NCI-H146 (cell line): ENCODE measurements around the gene MICAL2.

ENCODE experiments used
- DNase-seq: peaks from one replicate; lab custom pipeline; 2025; lab: John Stamatoyannopoulos, UW

Gene MICAL2

GRCh38 chr11:12156301-12157140, 46.1 kb downstream of the MICAL2 start:
- no peak for DNase-seq

GRCh38 chr11:12157241-12157661, 46.9 kb downstream of the MICAL2 start:
- DNase-seq = no peak

GRCh38 chr11:12158909-12159308, 48.5 kb downstream of the MICAL2 start:
- DNase-seq = no peak

- no peak for DNase-seq
Observed at GRCh38 chr11:12159351-12160099, 49.1 kb downstream of the MICAL2 start.

GRCh38 chr11:12160231-12160630, 49.8 kb downstream of the MICAL2 start:
- no peak for DNase-seq

GRCh38 chr11:12160680-12161079, 50.3 kb downstream of the MICAL2 start:
- DNase-seq = no peak

GRCh38 chr11:12161137-12161536, 50.7 kb downstream of the MICAL2 start:
- no peak for DNase-seq

- no peak for DNase-seq
Observed at GRCh38 chr11:12161603-12162350, 51.4 kb downstream of the MICAL2 start.

- no peak for DNase-seq
Observed at GRCh38 chr11:12162652-12163051, 52.3 kb downstream of the MICAL2 start.

GRCh38 chr11:12163181-12163941, 53.0 kb downstream of the MICAL2 start:
- no peak for DNase-seq

- no peak for DNase-seq
Observed at GRCh38 chr11:12164061-12165014, 53.9 kb downstream of the MICAL2 start.

- no peak for DNase-seq
Observed at GRCh38 chr11:12165237-12165875, 55.0 kb downstream of the MICAL2 start.

GRCh38 chr11:12166299-12167060, 56.1 kb downstream of the MICAL2 start:
- DNase-seq = no peak

GRCh38 chr11:12167061-12168000, 56.9 kb downstream of the MICAL2 start:
- peak; percentile 85 for DNase-seq

GRCh38 chr11:12168114-12168513, 57.7 kb downstream of the MICAL2 start:
- no peak for DNase-seq

GRCh38 chr11:12169822-12170221, 59.4 kb downstream of the MICAL2 start:
- no peak for DNase-seq

GRCh38 chr11:12170501-12170900, 60.1 kb downstream of the MICAL2 start:
- DNase-seq = no peak

- no peak for DNase-seq
Observed at GRCh38 chr11:12170984-12171383, 60.6 kb downstream of the MICAL2 start.
